Upper lobe of left lung (tissue), 6 donors: ENCODE results near the gene UCHL5. TPM values are rescaled to one million over a fixed set of nuclear protein-coding genes. Genes with fewer than 3 reads are reported as not detected.

Source experiments
- ATAC-seq, 2 donors: fragments of 200-7000 bp; cut with Tn5 transposase; one replicate each; pipeline ENCODE4 v1.9.1; 2022; ENCODE audit warnings: mild to moderate bottlenecking in 2 of 2, moderate library complexity in 2 of 2; ENCODE audit not compliant: low FRiP score in 2 of 2
- DNase-seq, 2 donors: peaks; one replicate each; pipeline ENCODE4 v3.0.0-alpha.2; 2019 to 2020
- H3K27ac ChIP-seq, 4 donors: fragments of 200-600 bp; sonication (generic); one replicate each; pipeline ENCODE4 v1.5.1; 2016 to 2019
- H3K27me3 ChIP-seq, 4 donors: fragments of 200-600 bp; sonication (generic); one replicate each; pipeline ENCODE4 v1.5.1; 2017 to 2019
- H3K36me3 ChIP-seq, 4 donors: fragments of 200-600 bp; sonication (generic); one replicate each; pipeline ENCODE4 v1.5.1; 2016 to 2019
- H3K4me1 ChIP-seq, 4 donors: fragments of 200-600 bp; sonication (generic); one replicate each; pipeline ENCODE4 v1.5.1; 2018 to 2019
- H3K4me3 ChIP-seq, 4 donors: fragments of 200-600 bp; sonication (generic); one replicate each; pipeline ENCODE4 v1.5.1; 2017 to 2019; ENCODE audit warnings: mild to moderate bottlenecking in 2 of 4, moderate library complexity in 1 of 4
- H3K9me3 ChIP-seq, 4 donors: fragments of 200-600 bp; sonication (generic); one replicate each; pipeline ENCODE4 v1.5.1; 2018 to 2019
- EP300 ChIP-seq, 4 donors: sonication (generic); formaldehyde crosslinking; IDR thresholded peaks; one replicate each; pipeline ENCODE4 v1.5.1; 2017; ENCODE audit warnings: antibody characterized with exemption in 4 of 4, control low read depth in 2 of 4
- POLR2A ChIP-seq, 4 donors: fragments of 450-650 bp; IDR thresholded peaks; one replicate each; pipeline ENCODE4 v1.5.1; 2016 to 2017; ENCODE audit warnings: antibody characterized with exemption in 4 of 4, mild to moderate bottlenecking in 2 of 4
- POLR2AphosphoS5 ChIP-seq, 2 donors: sonication (generic); formaldehyde crosslinking; IDR thresholded peaks; one replicate each; pipeline ENCODE4 v1.5.1; 2017; ENCODE audit warnings: antibody characterized with exemption in 2 of 2
- WGBS, 2 donors: methylation state at CpG; one replicate each; pipeline ENCODE4 v1.1.5; 2017 to 2018; 5-methylcytosine and 5-hydroxymethylcytosine counted together
- total RNA-seq, 6 donors: library from RNA; depleted of rRNA in 4 of 6; stranded (reverse); fragments of >200 nt in 4 of 6; gene quantifications; one replicate each; pipeline versions ENCODE4 v1.1.0 to v1.2.1, GENCODE V29; 2016 to 2021
- TF ChIP-seq, protein P1 (sequence below), 6 experiments: fragments of 450-650 bp in 4 of 6; fragments of 200-600 bp in 2 of 6; sonication (generic) in 2 of 6; IDR thresholded peaks; one replicate each; pipeline ENCODE4 v1.5.1; 2016 to 2019; ENCODE audit warnings: antibody characterized with exemption in 6 of 6
- donor health status: DM: no; HTN: no; CAD: no; lungs with moderate emphysema.
- donor health status: DM: no; HTN: yes; CAD: no; lungs with severe emphysema.

UCHL5 gene
- total RNA-seq, 6 donors from 2014 or later: 24.9 to 49.8 (median 36.4) TPM

DNA sequence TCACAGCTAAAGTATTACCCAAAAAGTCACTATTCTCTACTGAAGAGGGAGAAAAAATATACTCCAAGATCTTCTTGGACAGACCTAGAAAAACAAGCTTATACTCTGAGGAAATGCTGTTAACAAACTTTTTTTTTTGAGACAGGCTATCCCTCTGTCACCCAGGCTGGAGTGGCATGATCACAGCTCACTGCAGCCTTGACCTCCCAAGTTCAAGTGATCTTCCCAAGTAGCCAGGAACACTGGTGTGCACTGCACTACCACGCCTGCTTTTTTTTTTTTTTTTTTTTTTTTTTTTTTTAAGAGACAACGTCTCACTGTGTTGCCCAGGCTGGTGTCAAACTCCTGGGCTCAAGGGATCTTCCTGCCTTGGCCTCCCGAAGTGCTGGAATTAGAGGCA is 28.7 kb upstream of the UCHL5 start:
- no peaks in the 10 kb centered on the region for H3K27me3 ChIP-seq
- WGBS, 2 donors: 71 to 74% methylated on average over 3 of the region's 3 CpGs
- H3K4me1 ChIP-seq: no peaks in the 10 kb centered on the region
- no peak overlapping the region for H3K4me3 ChIP-seq
- DNase-seq: no peak
- H3K27ac ChIP-seq: no peak overlapping the region
- no peak for TF ChIP-seq POLR2AphosphoS5 (IDR thresholded peaks at IDR 0.05)
- TF ChIP-seq, protein P1, sequence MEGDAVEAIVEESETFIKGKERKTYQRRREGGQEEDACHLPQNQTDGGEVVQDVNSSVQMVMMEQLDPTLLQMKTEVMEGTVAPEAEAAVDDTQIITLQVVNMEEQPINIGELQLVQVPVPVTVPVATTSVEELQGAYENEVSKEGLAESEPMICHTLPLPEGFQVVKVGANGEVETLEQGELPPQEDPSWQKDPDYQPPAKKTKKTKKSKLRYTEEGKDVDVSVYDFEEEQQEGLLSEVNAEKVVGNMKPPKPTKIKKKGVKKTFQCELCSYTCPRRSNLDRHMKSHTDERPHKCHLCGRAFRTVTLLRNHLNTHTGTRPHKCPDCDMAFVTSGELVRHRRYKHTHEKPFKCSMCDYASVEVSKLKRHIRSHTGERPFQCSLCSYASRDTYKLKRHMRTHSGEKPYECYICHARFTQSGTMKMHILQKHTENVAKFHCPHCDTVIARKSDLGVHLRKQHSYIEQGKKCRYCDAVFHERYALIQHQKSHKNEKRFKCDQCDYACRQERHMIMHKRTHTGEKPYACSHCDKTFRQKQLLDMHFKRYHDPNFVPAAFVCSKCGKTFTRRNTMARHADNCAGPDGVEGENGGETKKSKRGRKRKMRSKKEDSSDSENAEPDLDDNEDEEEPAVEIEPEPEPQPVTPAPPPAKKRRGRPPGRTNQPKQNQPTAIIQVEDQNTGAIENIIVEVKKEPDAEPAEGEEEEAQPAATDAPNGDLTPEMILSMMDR (IDR thresholded peaks at IDR 0.05): no peak
- no peak for TF ChIP-seq POLR2A (IDR thresholded peaks at IDR 0.05)
- TF ChIP-seq EP300 (IDR thresholded peaks at IDR 0.05): no peak
- H3K36me3 ChIP-seq: peaks cover 5 to 59% (median 13%) of the 10 kb centered on the region in 4 donors
- ATAC-seq: no peak
- no peaks in the 10 kb centered on the region for H3K9me3 ChIP-seq

DNA sequence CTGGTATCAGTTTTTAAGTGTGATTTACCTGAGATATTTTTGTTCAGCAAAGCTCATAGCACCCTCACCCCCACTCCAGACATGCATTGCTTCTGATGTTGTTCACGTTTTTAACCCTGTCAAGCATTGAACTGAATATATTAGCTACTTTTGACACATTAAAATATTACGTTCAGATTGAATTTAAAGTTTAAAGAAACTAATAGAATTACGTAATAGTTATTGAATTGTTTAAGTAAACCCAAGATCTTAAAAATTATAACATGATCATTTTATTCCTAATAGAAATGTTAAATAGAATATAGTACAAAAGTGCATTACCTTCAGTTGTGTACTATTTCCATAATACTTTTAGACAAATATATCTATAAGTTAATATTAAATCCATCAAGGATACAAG is 27.2 kb upstream of the UCHL5 start:
- peaks cover 7 to 60% (median 16%) of the 10 kb centered on the region in 4 donors for H3K36me3 ChIP-seq
- no peaks in the 10 kb centered on the region for H3K27me3 ChIP-seq
- no peak for TF ChIP-seq POLR2A (IDR thresholded peaks at IDR 0.05)
- H3K27ac ChIP-seq: no peak overlapping the region
- ATAC-seq (no peak), DNase-seq (no peak)
- H3K9me3 ChIP-seq: no peaks in the 10 kb centered on the region
- H3K4me1 ChIP-seq: no peaks in the 10 kb centered on the region
- no peak overlapping the region for H3K4me3 ChIP-seq
- 86 to 90% methylated on average over 3 of the region's 3 CpGs for WGBS, 2 donors

DNA sequence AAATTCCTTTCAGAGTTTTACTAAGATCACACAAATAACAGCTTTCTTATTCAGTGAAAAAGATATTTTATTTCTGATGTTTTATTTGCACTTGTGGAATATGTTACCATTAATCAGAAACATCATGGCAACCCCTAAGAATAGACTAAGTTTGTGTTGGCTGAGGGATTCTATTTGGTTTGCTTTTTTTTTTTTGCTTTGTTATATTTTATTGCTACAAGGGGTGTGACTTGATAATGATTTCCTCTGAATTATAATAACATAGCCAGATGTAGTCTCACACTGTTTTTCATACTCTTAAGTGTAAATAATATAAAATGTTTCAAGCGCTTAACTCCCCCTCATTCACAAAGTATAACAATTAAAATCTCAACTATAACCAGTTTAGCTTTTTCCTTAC is 26.1 kb upstream of the UCHL5 start:
- TF ChIP-seq, protein P1 (IDR thresholded peaks at IDR 0.05): no peak
- no peak for TF ChIP-seq POLR2AphosphoS5 (IDR thresholded peaks at IDR 0.05)
- TF ChIP-seq EP300 (IDR thresholded peaks at IDR 0.05): no peak
- TF ChIP-seq POLR2A (IDR thresholded peaks at IDR 0.05): no peak
- 77 to 89% methylated on average over 1 of the region's 1 CpG for WGBS, 2 donors
- Histone ChIP-seq H3K27ac (no peak overlapping the region), H3K4me3 (no peak overlapping the region), H3K36me3 (peaks cover 7 to 59% (median 16%) of the 10 kb centered on the region in 4 donors), H3K9me3 (no peaks in the 10 kb centered on the region), H3K4me1 (no peaks in the 10 kb centered on the region), H3K27me3 (no peaks in the 10 kb centered on the region)
- DNase-seq: no peak
- ATAC-seq: no peak

DNA sequence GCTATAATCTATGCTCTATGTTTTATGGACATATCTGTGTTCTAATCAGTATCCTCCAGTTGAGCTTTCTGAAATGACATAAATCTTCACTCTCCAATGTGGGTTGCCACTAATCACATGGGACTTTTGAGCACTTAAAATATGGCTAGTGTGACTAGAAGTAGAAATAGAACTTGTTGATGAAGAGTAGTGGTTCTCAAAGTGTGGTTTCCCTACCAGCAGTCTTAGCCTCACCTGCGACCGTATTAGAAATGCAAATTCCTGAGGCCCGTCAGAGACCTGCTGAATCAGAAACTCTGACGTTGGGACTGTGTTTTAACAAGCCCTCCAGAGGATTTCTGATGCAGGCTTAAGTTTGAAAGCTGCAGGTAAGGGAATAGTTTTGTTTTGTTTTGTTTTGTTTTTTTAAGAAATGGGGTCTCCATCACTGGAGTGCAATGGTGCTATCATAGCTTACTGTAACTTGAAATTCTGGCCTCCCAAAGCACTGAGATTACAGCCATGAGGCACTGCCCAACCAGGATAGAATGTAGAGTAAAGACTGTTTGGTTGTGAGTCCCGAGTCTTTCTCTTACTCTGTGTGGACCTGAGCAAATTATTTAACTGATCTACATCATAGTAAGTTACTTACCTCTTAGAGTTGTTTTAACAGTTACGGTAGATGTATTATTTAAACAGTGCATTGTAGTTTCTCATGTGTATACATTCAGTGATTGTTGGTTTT is 24.4 kb upstream of the UCHL5 start:
- Histone ChIP-seq H3K4me1 (no peaks in the 10 kb centered on the region), H3K9me3 (no peaks in the 10 kb centered on the region), H3K4me3 (no peak overlapping the region), H3K27ac (no peak overlapping the region), H3K27me3 (no peaks in the 10 kb centered on the region), H3K36me3 (peaks cover 7 to 69% (median 21%) of the 10 kb centered on the region in 4 donors)
- TF ChIP-seq POLR2AphosphoS5 (IDR thresholded peaks at IDR 0.05): no peak
- TF ChIP-seq POLR2A (IDR thresholded peaks at IDR 0.05): no peak
- no peak for TF ChIP-seq EP300 (IDR thresholded peaks at IDR 0.05)
- TF ChIP-seq, protein P1 (IDR thresholded peaks at IDR 0.05): no peak
- ATAC-seq (no peak), DNase-seq (no peak)
- 90 to 95% methylated on average over 6 of the region's 6 CpGs for WGBS, 2 donors

DNA sequence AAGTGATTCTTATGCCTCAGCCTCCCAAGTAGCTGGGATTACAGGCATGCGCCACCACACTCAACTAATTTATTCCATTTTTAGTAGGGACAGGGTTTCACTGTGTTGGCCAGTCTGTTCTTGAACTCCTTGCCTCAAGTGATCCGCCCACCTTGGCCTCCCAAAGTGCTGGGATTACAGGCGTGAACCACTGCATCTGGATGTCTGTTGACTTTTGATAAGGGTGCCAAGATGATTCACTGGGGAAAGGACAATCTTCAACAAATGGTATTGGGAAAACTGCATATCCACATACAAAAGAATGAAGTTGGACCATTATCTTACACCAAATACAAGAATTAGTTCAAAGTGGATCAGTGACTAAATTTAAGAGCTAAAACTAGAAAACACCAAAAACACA is 20.0 kb upstream of the UCHL5 start:
- TF ChIP-seq, protein P1 (IDR thresholded peaks at IDR 0.05): no peak
- no peak for TF ChIP-seq EP300 (IDR thresholded peaks at IDR 0.05)
- TF ChIP-seq POLR2A (IDR thresholded peaks at IDR 0.05): no peak
- TF ChIP-seq POLR2AphosphoS5 (IDR thresholded peaks at IDR 0.05): no peak
- Histone ChIP-seq H3K36me3 (peaks cover 7 to 72% (median 20%) of the 10 kb centered on the region in 4 donors), H3K27me3 (no peaks in the 10 kb centered on the region), H3K4me3 (no peak overlapping the region), H3K9me3 (no peaks in the 10 kb centered on the region), H3K4me1 (no peaks in the 10 kb centered on the region), H3K27ac (no peak overlapping the region)
- no peak for DNase-seq
- no peak for ATAC-seq
- 96 to 100% methylated on average over 3 of the region's 3 CpGs for WGBS, 2 donors
